ENCODE measurements around the gene NAV2. TPM values are rescaled to one million over a fixed set of nuclear protein-coding genes. Genes with fewer than 3 reads are reported as not detected.
"Not testable (repeated sequence)": the region's sequence is repeated elsewhere in the genome, so short reads cannot be mapped to it uniquely, and the experiment has no call there.

The NAV2 gene
- polyA plus RNA-seq, 3 donors: not detected

DNA sequence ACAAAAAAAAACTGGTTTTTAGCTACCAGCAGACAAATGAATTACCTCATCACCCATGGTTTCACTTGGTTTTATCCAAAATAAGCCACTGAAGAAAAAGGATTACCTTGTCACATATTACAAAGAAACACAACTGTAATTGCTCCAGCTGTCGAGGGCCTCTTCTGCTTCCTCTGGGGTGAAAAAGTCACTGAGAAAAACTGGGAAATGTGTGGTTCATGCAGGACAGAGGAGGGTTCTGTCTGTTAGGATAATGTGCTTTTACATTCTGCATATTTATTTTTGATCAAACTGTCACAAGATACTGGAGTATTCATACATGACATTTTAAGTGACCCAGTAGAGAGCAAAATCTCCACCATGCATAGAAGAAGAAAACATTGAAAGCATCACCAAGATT is 211.7 kb downstream of the NAV2 start:
- H4K20me1 ChIP-seq (ENCODE audit: insufficient read depth, low read length): no peaks in the 10 kb centered on the region
- H3K9ac ChIP-seq (ENCODE audit: insufficient read depth, low read length, poor library complexity, severe bottlenecking): no peak overlapping the region
- intact Hi-C loops (cut with micrococcal nuclease): no loop called here

DNA sequence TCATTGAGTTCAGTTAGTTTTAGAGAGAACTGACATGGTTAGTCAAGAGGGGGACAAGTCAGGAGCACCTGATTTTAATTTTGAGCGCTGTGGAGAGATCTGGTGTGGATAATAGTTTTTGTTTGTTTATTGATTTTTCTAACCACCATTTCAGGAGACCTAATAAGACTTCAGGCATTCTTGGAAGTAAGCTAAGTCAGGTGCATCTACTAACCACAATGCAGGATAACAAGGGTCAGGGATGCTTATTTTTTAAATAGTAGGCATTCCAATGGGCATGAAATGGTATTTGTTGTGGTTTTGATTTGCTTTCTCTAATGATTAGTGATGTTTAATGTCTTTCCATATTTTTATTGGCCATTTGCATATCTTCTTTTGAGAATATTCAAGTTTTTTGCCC is 212.1 kb downstream of the NAV2 start:
- peaks cover 1 to 4% (median 2%) of the 10 kb centered on the region in 3 donors for H3K27me3 Mint-ChIP-seq (ENCODE audit: low read depth in 3 of 3)
- TF ChIP-seq, protein P1, sequence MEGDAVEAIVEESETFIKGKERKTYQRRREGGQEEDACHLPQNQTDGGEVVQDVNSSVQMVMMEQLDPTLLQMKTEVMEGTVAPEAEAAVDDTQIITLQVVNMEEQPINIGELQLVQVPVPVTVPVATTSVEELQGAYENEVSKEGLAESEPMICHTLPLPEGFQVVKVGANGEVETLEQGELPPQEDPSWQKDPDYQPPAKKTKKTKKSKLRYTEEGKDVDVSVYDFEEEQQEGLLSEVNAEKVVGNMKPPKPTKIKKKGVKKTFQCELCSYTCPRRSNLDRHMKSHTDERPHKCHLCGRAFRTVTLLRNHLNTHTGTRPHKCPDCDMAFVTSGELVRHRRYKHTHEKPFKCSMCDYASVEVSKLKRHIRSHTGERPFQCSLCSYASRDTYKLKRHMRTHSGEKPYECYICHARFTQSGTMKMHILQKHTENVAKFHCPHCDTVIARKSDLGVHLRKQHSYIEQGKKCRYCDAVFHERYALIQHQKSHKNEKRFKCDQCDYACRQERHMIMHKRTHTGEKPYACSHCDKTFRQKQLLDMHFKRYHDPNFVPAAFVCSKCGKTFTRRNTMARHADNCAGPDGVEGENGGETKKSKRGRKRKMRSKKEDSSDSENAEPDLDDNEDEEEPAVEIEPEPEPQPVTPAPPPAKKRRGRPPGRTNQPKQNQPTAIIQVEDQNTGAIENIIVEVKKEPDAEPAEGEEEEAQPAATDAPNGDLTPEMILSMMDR (IDR thresholded peaks at IDR 0.05): no peak
- Histone ChIP-seq H3K79me2 (ENCODE audit: insufficient read depth, low read length) (no peaks in the 10 kb centered on the region), H3K36me3 (replicated peaks in 1 of 2; ENCODE audit: control insufficient read depth in 1 of 2, insufficient read depth in 2 of 2, low read length in 2 of 2) (no peaks in the 10 kb centered on the region), H3K4me1 (ENCODE audit: control insufficient read depth in 1 of 2, insufficient read depth in 2 of 2, low read length in 2 of 2) (no peaks in the 10 kb centered on the region), H2AFZ (ENCODE audit: insufficient read depth, low read depth, low read length, poor library complexity, severe bottlenecking) (no peak overlapping the region), H3K27me3 (ENCODE audit: control insufficient read depth in 2 of 2, insufficient read depth in 2 of 2, low read length in 2 of 2) (no peaks in the 10 kb centered on the region), H4K20me1 (ENCODE audit: insufficient read depth, low read length) (no peaks in the 10 kb centered on the region), H3K4me2 (replicated peaks; ENCODE audit: extremely low read depth, low read length, poor library complexity, severe bottlenecking) (no peak overlapping the region), H3K27ac (ENCODE audit: low read depth in 1 of 2, low read length in 2 of 2) (no peak overlapping the region), H3K4me3 (replicated peaks in 1 of 3; ENCODE audit: low read depth in 2 of 3, low read length in 3 of 3) (no peak overlapping the region), H3K9me3 (replicated peaks in 1 of 2; ENCODE audit: control insufficient read depth in 1 of 2, insufficient read depth in 1 of 2, low read length in 2 of 2) (no peaks in the 10 kb centered on the region), H3K9ac (ENCODE audit: insufficient read depth, low read length, poor library complexity, severe bottlenecking) (no peak overlapping the region)
- no peak overlapping the region for H3K27ac Mint-ChIP-seq
- no CpG with 5 or more reads among the region's 1 CpG for WGBS (ENCODE audit: insufficient coverage)
- H3K36me3 Mint-ChIP-seq: no peaks in the 10 kb centered on the region
- no peak for DNase-seq
- no peaks in the 10 kb centered on the region for H3K4me1 Mint-ChIP-seq
- intact Hi-C loops (cut with micrococcal nuclease): no loop called here
- H3K4me3 Mint-ChIP-seq: no peak overlapping the region
- peaks cover 0 to 3% (median 0%) of the 10 kb centered on the region in 7 donors for H3K9me3 Mint-ChIP-seq

More for the DNA sequence above, 211.7 kb downstream of the NAV2 start:
- Histone ChIP-seq H3K4me3 (replicated peaks in 1 of 3; ENCODE audit: low read depth in 2 of 3, low read length in 3 of 3) (no peak overlapping the region), H3K27ac (ENCODE audit: low read depth in 1 of 2, low read length in 2 of 2) (no peak overlapping the region), H3K79me2 (ENCODE audit: insufficient read depth, low read length) (no peaks in the 10 kb centered on the region), H3K9me3 (replicated peaks in 1 of 2; ENCODE audit: control insufficient read depth in 1 of 2, insufficient read depth in 1 of 2, low read length in 2 of 2) (no peaks in the 10 kb centered on the region), H3K27me3 (ENCODE audit: control insufficient read depth in 2 of 2, insufficient read depth in 2 of 2, low read length in 2 of 2) (no peaks in the 10 kb centered on the region), H3K4me1 (ENCODE audit: control insufficient read depth in 1 of 2, insufficient read depth in 2 of 2, low read length in 2 of 2) (no peaks in the 10 kb centered on the region), H3K4me2 (replicated peaks; ENCODE audit: extremely low read depth, low read length, poor library complexity, severe bottlenecking) (no peak overlapping the region), H3K36me3 (replicated peaks in 1 of 2; ENCODE audit: control insufficient read depth in 1 of 2, insufficient read depth in 2 of 2, low read length in 2 of 2) (no peaks in the 10 kb centered on the region), H2AFZ (ENCODE audit: insufficient read depth, low read depth, low read length, poor library complexity, severe bottlenecking) (no peak overlapping the region)
- Mint-ChIP-seq H3K4me3 (no peak overlapping the region), H3K4me1 (no peaks in the 10 kb centered on the region), H3K9me3 (peaks cover 0 to 3% (median 0%) of the 10 kb centered on the region in 7 donors), H3K27me3 (ENCODE audit: low read depth in 3 of 3) (peaks cover 1 to 4% (median 2%) of the 10 kb centered on the region in 3 donors), H3K36me3 (no peaks in the 10 kb centered on the region), H3K27ac (no peak overlapping the region)
- WGBS (ENCODE audit: insufficient coverage): no CpG with 5 or more reads among the region's 1 CpG
- TF ChIP-seq, protein P1 (IDR thresholded peaks at IDR 0.05): no peak
- DNase-seq: no peak

DNA sequence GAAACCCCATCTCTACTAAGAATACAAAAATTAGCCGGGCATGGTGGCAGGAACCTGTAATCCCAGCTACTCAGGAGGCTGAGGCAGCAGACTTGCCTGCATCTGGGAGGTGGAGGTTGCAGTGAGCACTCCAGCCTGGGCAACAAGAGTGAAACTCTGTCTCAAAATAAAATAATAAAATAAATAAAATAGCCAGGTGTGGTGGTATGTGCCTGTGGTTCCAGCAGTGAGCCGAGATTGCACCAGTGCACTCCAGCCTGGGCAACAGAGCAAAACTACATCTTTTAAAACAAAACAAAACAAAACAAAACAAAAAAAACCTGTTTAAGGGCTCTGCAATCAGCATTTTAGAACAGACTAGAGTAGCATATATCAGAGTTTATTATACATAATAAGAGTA is 214.8 kb downstream of the NAV2 start:
- H3K4me3 Mint-ChIP-seq; H3K27me3 Mint-ChIP-seq (ENCODE audit: low read depth in 3 of 3); DNase-seq; H4K20me1 ChIP-seq (ENCODE audit: insufficient read depth, low read length); H3K27me3 ChIP-seq (ENCODE audit: control insufficient read depth in 2 of 2, insufficient read depth in 2 of 2, low read length in 2 of 2); H2AFZ ChIP-seq (ENCODE audit: insufficient read depth, low read depth, low read length, poor library complexity, severe bottlenecking); H3K9me3 ChIP-seq (replicated peaks in 1 of 2; ENCODE audit: control insufficient read depth in 1 of 2, insufficient read depth in 1 of 2, low read length in 2 of 2); H3K79me2 ChIP-seq (ENCODE audit: insufficient read depth, low read length); intact Hi-C loops (cut with micrococcal nuclease); H3K36me3 ChIP-seq (replicated peaks in 1 of 2; ENCODE audit: control insufficient read depth in 1 of 2, insufficient read depth in 2 of 2, low read length in 2 of 2); H3K9ac ChIP-seq (ENCODE audit: insufficient read depth, low read length, poor library complexity, severe bottlenecking); H3K4me3 ChIP-seq (replicated peaks in 1 of 3; ENCODE audit: low read depth in 2 of 3, low read length in 3 of 3); H3K27ac ChIP-seq (ENCODE audit: low read depth in 1 of 2, low read length in 2 of 2); H3K9me3 Mint-ChIP-seq; H3K27ac Mint-ChIP-seq; H3K4me2 ChIP-seq (replicated peaks; ENCODE audit: extremely low read depth, low read length, poor library complexity, severe bottlenecking); H3K36me3 Mint-ChIP-seq; H3K4me1 ChIP-seq (ENCODE audit: control insufficient read depth in 1 of 2, insufficient read depth in 2 of 2, low read length in 2 of 2); H3K4me1 Mint-ChIP-seq: not testable (repeated sequence)
- 80% methylated on average over 1 of the region's 2 CpGs for WGBS (ENCODE audit: insufficient coverage)

All from CD14-positive monocyte (primary cell).